RWPE1 (cell line): ENCODE data around the gene NDUFA11.

Source experiments
- CTCF ChIA-PET: fragments of 350-600 bp; sonication (Branson Sonifier 250); formaldehyde crosslinking; extraction: SDS; loops from one replicate; lab custom pipeline; 2021; lab: Yijun Ruan, JAX
- POLR2A ChIA-PET: fragments of 400-600 bp; formaldehyde crosslinking; extraction: SDS; loops from one replicate; lab custom pipeline; 2020; ENCODE audit warnings: antibody characterized with exemption; ENCODE audit not compliant: low non-redundant PET; lab: Yijun Ruan, JAX
- DNase-seq: peaks from one replicate; pipeline ENCODE4 v3.0.0; 2012; ENCODE audit warnings: low spot score
- H3K27ac ChIP-seq: fragments of 450-650 bp; 2 replicates; pipeline ENCODE4 v1.5.1; 2017
- TF ChIP-seq, protein P1 (sequence below): fragments of 450-650 bp; conservative IDR thresholded peaks from 2 replicates; pipeline ENCODE4 v1.5.1; 2017; ENCODE audit warnings: low read depth, mild to moderate bottlenecking

The NDUFA11 gene

DNA sequence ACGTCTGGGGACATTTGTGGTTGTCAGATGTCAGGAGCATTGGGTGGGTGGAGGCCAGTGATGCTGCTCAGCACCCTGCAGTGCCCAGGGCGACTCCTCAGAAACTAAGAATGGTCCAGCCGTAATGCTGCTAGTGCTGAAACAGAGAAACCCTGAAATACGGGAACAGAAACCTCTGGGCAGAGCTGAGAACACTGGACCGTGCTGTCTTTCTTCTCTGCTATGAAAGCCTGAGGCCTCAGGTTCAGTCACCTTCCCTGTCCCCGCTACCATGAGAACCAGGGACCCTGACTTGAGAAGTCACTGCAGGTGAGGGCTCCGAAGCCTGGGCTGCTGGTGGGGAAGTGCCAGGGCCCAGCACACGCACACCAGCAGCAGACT lies 23.8 kb upstream of the NDUFA11 start:
- ChIA-PET CTCF (no interaction called here), POLR2A (no interaction called here)
- peak overlapping the region; percentile 4; the same call in 1 of the 2 replicates for H3K27ac ChIP-seq
- DNase-seq = no peak
- TF ChIP-seq, protein P1, sequence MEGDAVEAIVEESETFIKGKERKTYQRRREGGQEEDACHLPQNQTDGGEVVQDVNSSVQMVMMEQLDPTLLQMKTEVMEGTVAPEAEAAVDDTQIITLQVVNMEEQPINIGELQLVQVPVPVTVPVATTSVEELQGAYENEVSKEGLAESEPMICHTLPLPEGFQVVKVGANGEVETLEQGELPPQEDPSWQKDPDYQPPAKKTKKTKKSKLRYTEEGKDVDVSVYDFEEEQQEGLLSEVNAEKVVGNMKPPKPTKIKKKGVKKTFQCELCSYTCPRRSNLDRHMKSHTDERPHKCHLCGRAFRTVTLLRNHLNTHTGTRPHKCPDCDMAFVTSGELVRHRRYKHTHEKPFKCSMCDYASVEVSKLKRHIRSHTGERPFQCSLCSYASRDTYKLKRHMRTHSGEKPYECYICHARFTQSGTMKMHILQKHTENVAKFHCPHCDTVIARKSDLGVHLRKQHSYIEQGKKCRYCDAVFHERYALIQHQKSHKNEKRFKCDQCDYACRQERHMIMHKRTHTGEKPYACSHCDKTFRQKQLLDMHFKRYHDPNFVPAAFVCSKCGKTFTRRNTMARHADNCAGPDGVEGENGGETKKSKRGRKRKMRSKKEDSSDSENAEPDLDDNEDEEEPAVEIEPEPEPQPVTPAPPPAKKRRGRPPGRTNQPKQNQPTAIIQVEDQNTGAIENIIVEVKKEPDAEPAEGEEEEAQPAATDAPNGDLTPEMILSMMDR = no peak

DNA sequence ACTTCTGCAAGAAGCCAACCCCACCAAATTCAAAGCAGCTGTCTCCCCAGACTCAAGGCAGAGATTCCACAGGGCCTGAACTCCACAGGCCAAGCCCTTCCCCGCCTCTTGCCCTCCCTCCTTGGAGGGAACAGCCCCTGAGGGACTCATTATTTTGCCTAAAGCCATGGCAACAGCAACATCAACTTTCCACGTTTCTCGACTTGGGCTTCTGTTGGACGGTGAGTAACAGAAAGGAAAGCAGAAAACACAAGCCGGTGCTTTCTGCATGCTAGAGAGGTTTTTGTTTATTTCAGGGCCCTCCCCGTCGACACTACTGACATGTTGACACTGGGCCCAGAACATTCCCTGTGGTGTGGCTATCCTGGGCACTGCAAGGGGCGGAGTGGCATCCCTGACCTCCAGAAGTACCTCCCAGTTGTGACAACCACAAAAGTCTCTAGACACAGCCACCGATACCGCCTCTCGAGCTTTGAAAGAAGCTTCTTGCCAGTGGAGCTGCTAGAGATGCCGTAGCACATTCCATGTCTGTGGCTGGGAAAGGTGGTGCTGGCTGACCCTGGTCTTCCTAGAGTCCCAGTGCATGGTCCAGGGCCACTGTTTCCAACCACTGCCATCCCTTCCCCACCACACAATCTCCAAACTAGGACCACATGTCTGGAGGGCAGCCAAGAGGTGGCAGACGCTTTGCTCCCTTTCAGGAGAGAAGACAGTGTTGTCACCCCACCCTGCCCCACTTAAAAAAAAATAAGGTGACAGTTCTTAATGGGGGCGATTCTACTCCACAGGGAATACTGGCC lies 23.3 kb upstream of the NDUFA11 start:
- peak overlapping the region; percentile 5; the same call in 1 of the 2 replicates for H3K27ac ChIP-seq
- no peak for DNase-seq

DNA sequence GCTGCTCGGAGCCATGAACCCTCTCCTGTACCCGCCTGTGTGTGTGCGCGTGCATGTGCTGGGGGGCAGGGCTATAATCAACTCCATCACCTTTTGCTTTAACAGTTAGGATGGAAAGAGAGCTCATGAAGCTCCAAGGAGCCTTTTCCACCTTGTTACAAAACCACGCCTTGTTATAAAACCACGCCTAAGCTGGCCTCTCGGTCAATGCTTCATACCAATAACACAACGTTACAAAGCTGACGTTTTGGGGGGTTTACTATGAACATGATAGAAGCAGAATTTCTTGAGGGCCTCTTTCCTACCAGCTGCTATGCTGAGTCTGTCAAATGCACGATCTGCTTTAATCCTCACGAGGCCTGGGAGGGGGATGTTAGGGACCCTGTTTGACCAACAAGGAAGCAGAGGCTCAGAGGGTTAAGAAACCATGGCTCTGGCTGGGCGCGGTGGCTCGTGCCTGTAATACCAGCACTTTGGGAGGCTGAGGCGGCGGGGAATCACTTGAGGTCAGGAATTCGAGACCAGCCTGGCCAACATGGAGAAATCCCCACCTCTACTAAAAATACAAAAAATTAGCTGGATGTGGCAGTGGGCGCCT lies 22.3 kb upstream of the NDUFA11 start:
- DNase-seq = no peak
- TF ChIP-seq, protein P1 = no peak
- POLR2A ChIA-PET = no interaction called here
- CTCF ChIA-PET = no interaction called here
- peak overlapping the region; percentile 5; the same call in 1 of the 2 replicates for H3K27ac ChIP-seq

More for the DNA sequence above, 23.3 kb upstream of the NDUFA11 start:
- ChIA-PET CTCF (no interaction called here), POLR2A (no interaction called here)
- TF ChIP-seq, protein P1 = no peak

DNA sequence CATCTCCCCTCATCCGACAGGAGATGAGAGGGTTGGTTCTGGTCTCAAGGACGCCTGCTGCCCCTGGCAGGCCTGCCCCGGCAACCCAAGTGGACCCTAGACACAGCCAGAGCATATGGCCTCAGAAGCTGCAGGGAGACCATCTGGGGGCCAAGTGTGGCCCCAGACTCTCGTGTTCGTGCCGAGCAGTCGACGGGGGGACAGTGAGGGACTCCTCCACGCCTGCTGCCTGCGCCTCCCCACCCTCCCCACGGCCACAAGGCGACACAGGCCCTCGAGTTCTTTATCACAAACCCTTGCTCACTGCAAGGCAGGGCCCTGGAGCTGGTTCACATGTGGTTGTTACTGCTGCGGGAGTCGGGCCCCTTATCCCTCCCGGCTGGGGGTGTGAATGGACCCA lies 19.8 kb upstream of the NDUFA11 start:
- no peak for DNase-seq
- H3K27ac ChIP-seq = no peak overlapping the region
- TF ChIP-seq, protein P1 = no peak
- ChIA-PET CTCF (no interaction called here), POLR2A (no interaction called here)

DNA sequence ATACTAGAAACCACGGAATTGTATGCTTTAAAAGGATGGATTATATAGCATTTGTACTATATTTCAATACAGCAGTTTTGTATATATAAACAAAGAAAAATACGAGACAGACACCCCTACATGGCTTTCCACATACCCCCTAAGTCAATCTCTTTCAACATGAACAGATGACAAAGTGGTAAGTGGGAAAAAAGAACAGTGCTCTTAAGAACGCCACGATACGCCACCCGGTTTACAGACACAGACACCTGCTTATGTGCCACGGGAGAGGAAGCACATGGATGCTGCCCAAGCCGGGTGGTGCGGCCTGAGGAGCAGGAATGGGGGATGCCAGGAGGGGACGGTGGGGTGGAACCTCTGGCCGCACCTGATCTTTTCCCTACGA lies 18.6 kb upstream of the NDUFA11 start:
- H3K27ac ChIP-seq = no peak overlapping the region
- CTCF ChIA-PET = interaction anchor here (0.6 kb wide), 1 partner anchor 544 kb away, joined by 4 read pairs; no protein-coding TSS in a partner anchor
- TF ChIP-seq, protein P1 = no peak
- POLR2A ChIA-PET = no interaction called here
- no peak for DNase-seq

DNA sequence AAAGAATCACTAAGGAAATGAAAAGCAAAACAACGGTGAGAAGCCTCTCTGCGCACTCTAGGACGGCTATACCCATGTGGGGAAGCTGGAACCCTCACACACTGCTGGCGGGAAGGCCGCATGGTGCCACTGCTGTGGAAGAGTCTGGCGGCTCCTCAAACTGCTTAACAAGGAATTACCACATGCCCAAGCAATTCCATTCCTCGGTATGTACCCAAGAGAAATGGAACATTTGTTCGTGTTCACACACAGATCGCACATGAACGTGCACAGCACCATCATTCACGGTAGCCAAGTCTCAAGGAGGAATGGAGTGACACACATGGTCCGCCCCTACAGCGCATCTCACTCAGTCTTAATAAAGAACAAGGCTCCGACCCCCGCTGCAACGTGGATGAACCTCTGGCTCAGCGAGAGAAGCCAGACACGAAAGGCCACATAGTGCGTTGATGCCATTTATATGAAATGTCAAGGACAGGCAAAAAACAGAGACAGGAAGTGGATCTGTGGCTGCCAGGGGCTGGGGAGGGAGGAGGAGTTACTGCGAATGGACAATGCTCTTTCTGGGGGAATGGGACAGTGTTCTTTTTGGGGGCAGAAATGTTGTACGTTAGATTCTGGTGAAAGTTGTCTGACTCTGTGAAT lies 18.0 kb upstream of the NDUFA11 start:
- H3K27ac ChIP-seq = peak overlapping the region; percentile 28; the same call in 1 of the 2 replicates
- ChIA-PET POLR2A (no interaction called here), CTCF (no interaction called here)
- TF ChIP-seq, protein P1 = no peak
- no peak for DNase-seq
